ENCODE data around the gene C5AR1.

DNA sequence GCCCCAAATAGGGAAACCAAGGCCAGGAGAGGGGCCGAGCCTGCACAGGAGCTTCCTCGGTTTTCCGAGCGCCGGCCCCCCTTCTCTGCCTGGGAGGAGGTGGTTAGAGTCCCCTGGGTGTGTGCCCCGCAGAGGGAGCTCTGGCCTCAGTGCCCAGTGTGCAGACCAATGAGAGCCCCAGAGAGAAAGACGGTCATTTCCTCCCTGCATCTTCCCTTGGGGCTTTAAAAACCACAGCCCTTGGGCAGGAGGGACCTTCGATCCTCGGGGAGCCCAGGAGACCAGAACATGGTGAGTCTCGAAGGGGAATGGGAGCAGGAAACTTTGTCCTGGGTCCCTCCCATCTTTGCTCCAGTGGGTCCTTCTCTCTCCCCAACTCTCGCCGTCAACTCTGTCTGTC lies at the start of gene C5AR1:
- TF ChIP-seq, protein P1, sequence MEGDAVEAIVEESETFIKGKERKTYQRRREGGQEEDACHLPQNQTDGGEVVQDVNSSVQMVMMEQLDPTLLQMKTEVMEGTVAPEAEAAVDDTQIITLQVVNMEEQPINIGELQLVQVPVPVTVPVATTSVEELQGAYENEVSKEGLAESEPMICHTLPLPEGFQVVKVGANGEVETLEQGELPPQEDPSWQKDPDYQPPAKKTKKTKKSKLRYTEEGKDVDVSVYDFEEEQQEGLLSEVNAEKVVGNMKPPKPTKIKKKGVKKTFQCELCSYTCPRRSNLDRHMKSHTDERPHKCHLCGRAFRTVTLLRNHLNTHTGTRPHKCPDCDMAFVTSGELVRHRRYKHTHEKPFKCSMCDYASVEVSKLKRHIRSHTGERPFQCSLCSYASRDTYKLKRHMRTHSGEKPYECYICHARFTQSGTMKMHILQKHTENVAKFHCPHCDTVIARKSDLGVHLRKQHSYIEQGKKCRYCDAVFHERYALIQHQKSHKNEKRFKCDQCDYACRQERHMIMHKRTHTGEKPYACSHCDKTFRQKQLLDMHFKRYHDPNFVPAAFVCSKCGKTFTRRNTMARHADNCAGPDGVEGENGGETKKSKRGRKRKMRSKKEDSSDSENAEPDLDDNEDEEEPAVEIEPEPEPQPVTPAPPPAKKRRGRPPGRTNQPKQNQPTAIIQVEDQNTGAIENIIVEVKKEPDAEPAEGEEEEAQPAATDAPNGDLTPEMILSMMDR (IDR thresholded peaks at IDR 0.05) = no peak
- TF ChIP-seq POLR2A (IDR thresholded peaks at IDR 0.05) (no peak), POLR2AphosphoS5 (IDR thresholded peaks at IDR 0.05) (no peak)

All from suprapubic skin (tissue), 4 donors.